Mucosa of descending colon (tissue), 3 donors: ENCODE results near the gene EFCAB8. TPM values are rescaled to one million over a fixed set of nuclear protein-coding genes. Genes with fewer than 3 reads are reported as not detected.

Experiments
- ATAC-seq: fragments of 200-7000 bp; cut with Tn5 transposase; one replicate; pipeline ENCODE4 v1.9.1; 2020; ENCODE audit warnings: mild to moderate bottlenecking, moderate library complexity
- DNase-seq, 3 donors: peaks; one replicate each; pipeline ENCODE4 v3.0.0-alpha.2; 2020
- H3K36me3 ChIP-seq: fragments of 200-600 bp; one replicate; pipeline ENCODE4 v1.8.0; 2021; ENCODE audit warnings: low read depth, mild to moderate bottlenecking
- H3K4me1 ChIP-seq: fragments of 200-600 bp; one replicate; pipeline ENCODE4 v1.8.0; 2021; ENCODE audit warnings: low read depth, mild to moderate bottlenecking
- H3K4me3 ChIP-seq: fragments of 200-600 bp; one replicate; pipeline ENCODE4 v1.8.0; 2021; ENCODE audit warnings: mild to moderate bottlenecking
- H3K9me3 ChIP-seq: fragments of 200-600 bp; one replicate; pipeline ENCODE4 v1.8.0; 2021; ENCODE audit warnings: mild to moderate bottlenecking
- CTCF ChIP-seq: fragments of 200-600 bp; IDR thresholded peaks from one replicate; pipeline ENCODE4 v1.8.0; 2022; ENCODE audit warnings: antibody characterized with exemption, mild to moderate bottlenecking
- intact Hi-C, 2 donors: fragments of 100-400 bp; cut with DNase I in 1 of 2; cut with micrococcal nuclease in 1 of 2; formaldehyde crosslinking; loops; one replicate each; pipeline versions ENCODE4 v1.11.0 to v1.11.1; 2022; cut with DNase I, micrococcal nuclease
- total RNA-seq, 3 donors: library from RNA; stranded (reverse); fragmentation: NEBNext Ultra II Directional in 2 of 3; extraction: Animal tissue kit (Norgen Biotek cat#: 25700) in 2 of 3; gene quantifications; one replicate each; pipeline versions ENCODE4 v1.2.1 to v1.2.4, GENCODE V29; 2021 to 2023
- donor health status: DM: no; HTN: no; CAD: no; lungs with moderate emphysema.
- donor health status: DM: no; HTN: no; CAD: no.
- donor health status: DM: no; HTN: yes; CAD: no.

Gene EFCAB8
- total RNA-seq, 3 donors from 2014 or later: 0.17 to 0.66 TPM; not detected in 1

- Histone ChIP-seq H3K4me1 (no peaks in the 10 kb centered on the region), H3K36me3 (no peaks in the 10 kb centered on the region), H3K9me3 (peaks cover 11% of the 10 kb centered on the region), H3K4me3 (no peak overlapping the region)
- TF ChIP-seq CTCF: no peak
- DNase-seq (peak in 1 of 3 donors; percentile 27), ATAC-seq (no peak)
- intact Hi-C loops: no loop called here
Measured at GRCh38 chr20:32914031-32914430, 55.3 kb downstream of the EFCAB8 start.

- Histone ChIP-seq H3K4me1 (no peaks in the 10 kb centered on the region), H3K4me3 (no peak overlapping the region), H3K36me3 (no peaks in the 10 kb centered on the region), H3K9me3 (peaks cover 11% of the 10 kb centered on the region)
- intact Hi-C loops: no loop called here
- ATAC-seq (no peak), DNase-seq (no peak)
- TF ChIP-seq CTCF: no peak
Measured at GRCh38 chr20:32917191-32917950, 58.6 kb downstream of the EFCAB8 start.

GRCh38 chr20:32918296-32918695 lies 59.6 kb downstream of the EFCAB8 start:
- intact Hi-C loops: no loop called here
- no peaks in the 10 kb centered on the region for H3K36me3 ChIP-seq
- no peak for DNase-seq
- TF ChIP-seq CTCF: no peak
- H3K4me1 ChIP-seq: no peaks in the 10 kb centered on the region
- H3K9me3 ChIP-seq: peaks cover 11% of the 10 kb centered on the region
- no peak overlapping the region for H3K4me3 ChIP-seq
- no peak for ATAC-seq

GRCh38 chr20:32918751-32919150 lies 60.0 kb downstream of the EFCAB8 start:
- intact Hi-C loops: no loop called here
- DNase-seq: no peak

GRCh38 chr20:32920066-32920465 lies 61.3 kb downstream of the EFCAB8 start:
- Histone ChIP-seq H3K36me3 (no peaks in the 10 kb centered on the region), H3K9me3 (peaks cover 11% of the 10 kb centered on the region), H3K4me3 (no peak overlapping the region), H3K4me1 (no peaks in the 10 kb centered on the region)
- no peak for TF ChIP-seq CTCF
- ATAC-seq (no peak), DNase-seq (no peak)
- intact Hi-C loops: no loop called here

More at GRCh38 chr20:32918751-32919150, 60.0 kb downstream of the EFCAB8 start:
- H3K36me3 ChIP-seq: no peaks in the 10 kb centered on the region
- H3K9me3 ChIP-seq: peaks cover 11% of the 10 kb centered on the region
- no peak for ATAC-seq
- no peak overlapping the region for H3K4me3 ChIP-seq
- no peaks in the 10 kb centered on the region for H3K4me1 ChIP-seq
- TF ChIP-seq CTCF: no peak
